HG03097 (cell line): ENCODE measurements around the gene CELA2A.
"Not testable (repeated sequence)": the region's sequence is repeated elsewhere in the genome, so short reads cannot be mapped to it uniquely, and the experiment has no call there.

Experiments used
- ATAC-seq: cut with Tn5 transposase; IDR thresholded peaks from one replicate; pipeline ENCODE4 v1.9.1; 2021; ENCODE audit not compliant: unreplicated experiment, low FRiP score

CELA2A gene

GRCh38 chr1:15424981-15425380 is 31.6 kb upstream of the CELA2A start:
- ATAC-seq, result no peak

- no peak for ATAC-seq
Observed at GRCh38 chr1:15425521-15425920, 31.0 kb upstream of the CELA2A start.

GRCh38 chr1:15425958-15426357 is 30.6 kb upstream of the CELA2A start:
- no peak for ATAC-seq

DNA sequence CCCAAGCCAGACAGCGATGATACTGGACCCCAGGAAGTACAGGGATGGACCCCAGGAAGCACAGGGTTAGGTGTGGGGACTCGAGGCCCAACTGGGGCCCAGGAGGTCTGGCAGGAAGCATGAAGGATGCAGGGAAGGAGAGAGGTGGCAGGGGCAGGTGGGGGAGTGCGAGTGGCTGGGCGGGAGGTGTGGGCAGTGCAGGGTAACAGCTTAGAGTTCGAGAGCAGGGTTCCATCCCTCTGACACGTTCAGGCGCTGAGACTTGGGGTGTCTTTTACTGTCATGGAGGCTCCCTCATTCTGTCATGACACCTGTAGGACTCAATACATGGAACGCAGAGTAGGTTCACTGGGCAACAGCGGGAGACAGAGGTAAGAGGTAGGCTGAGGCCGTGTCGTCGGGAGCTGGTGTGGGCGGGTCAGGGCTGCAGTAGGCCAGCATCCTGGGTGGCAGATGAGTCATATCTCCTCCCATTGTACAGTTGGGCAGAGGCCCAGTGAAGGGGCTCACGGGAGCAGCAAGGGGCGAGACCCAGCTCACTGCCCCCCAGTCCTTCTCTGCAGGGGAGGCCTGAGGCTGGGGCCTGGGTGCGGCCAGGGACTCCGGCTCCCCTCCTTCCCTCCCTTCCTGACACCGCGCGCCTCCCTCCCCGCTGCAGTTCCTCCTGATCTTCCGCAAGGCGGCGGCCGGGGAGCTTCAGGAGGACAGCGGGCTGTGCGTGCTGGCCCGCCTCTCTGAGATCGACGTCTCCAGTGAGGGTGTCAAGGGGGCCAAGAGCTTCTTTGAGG is 29.8 kb upstream of the CELA2A start:
- no peak for ATAC-seq

DNA sequence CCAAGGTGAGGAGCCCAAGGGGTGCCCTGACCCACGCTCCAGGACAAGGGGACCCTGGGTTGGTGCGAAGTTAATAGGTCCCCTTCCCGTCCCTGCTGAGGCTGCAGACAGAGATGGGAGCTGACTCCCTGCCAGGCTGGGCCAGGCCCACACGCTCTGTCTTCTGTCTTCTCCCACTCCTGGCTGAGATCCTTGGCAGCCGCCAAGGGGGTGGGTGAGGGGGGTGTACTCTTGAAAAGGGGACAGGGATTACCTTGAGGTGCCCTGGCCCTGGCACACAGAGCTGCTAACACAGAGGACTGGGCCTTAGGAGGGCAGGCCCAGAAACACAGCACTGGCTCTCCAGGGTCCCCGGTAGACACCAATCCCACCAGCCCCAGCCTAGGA is 29.3 kb upstream of the CELA2A start:
- no peak for ATAC-seq

DNA sequence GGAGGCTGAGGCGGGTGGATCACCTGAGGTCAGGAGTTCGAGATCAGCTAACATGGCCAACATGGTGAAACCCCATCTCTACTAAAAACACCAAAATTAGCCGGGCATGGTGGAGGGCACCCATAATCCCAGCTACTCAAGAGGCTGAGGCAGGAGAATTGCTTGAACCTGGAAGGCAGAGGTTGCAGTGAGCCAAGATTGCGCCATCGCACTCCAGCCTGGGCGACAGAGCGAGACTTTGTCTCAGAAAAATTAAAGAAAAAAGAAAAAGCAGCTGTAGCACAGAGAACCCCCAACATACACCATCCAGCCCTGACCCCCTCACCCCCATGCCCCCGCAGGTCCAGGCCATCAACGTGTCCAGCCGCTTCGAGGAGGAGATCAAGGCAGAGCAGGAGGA is 28.3 kb upstream of the CELA2A start:
- not testable (repeated sequence) for ATAC-seq

- ATAC-seq, result no peak
Observed at GRCh38 chr1:15428815-15429435, 27.6 kb upstream of the CELA2A start.

DNA sequence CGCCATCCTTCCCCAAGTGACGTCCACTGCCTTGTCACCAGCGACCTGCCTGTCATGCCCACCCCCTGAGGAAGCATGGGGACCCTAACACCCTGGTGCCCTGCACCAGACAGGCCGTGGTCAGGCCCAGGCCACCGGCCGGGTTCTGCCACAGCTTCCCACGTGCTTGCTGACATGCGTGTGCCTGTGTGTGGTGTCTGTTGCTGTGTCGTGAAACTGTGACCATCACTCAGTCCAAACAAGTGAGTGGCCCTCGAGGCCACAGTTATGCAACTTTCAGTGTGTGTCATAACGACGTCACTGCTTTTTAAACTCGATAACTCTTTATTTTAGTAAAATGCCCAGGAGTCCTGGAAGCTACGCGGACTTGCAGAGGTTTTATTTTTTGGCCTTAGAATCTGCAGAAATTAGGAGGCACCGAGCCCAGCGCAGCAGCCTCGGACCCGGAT is 26.8 kb upstream of the CELA2A start:
- no peak for ATAC-seq

DNA sequence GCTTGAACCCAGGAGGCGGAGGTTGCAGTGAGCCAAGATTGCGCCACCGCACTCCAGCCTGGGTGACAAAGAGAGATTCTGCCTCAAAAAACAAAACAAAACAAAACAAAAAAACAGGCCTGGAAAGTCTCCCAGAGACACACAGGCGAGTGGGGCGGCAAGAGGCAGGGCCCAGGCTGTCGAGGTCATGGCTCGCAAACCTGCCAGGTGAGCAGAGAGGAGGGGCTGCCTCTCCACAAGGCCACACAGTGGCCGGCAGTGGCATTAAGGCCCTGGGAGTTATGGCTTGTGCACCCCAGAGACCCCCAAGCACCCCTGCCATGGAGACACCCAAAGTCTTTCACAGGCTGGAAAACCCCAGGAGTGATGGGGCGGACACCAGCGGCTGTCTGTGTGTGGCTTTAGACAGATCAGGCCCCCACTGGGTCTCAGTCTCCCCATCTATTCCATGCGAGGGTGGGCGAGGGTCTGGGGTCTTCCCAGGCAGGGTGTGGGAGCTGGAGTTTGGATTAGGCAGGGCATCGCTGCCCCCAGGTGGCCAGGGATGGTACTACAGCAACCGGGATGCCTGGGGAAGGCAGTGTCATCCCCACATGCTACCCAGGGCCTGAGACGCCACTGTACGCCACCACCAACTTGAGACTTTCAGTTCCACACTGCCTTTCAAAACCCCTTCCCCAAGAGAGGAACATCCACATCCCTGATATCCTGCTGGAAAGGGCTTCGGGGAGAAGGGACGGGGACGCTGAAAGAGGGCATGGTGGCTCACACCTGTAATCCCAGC is 25.6 kb upstream of the CELA2A start:
- no peak for ATAC-seq

DNA sequence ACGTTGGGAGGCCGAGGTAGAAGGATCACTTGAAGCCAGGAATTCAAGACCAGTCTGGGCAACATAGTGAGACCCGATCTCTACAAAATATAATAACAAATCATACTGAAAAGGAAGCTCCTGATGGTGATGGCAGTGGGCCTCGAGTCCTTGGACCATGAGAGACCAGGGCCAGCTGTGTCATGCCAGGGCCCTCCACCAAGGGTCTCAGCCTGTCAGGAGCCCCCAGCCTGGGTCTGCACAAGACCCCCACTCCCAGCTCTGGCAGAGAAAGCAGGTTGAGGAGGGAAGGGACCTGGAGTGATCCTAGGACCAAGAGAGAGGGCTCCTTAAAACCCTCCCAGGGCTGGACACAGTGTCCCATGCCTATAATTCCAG is 25.0 kb upstream of the CELA2A start:
- no peak for ATAC-seq

GRCh38 chr1:15432324-15432723 is 24.2 kb upstream of the CELA2A start:
- no peak for ATAC-seq

DNA sequence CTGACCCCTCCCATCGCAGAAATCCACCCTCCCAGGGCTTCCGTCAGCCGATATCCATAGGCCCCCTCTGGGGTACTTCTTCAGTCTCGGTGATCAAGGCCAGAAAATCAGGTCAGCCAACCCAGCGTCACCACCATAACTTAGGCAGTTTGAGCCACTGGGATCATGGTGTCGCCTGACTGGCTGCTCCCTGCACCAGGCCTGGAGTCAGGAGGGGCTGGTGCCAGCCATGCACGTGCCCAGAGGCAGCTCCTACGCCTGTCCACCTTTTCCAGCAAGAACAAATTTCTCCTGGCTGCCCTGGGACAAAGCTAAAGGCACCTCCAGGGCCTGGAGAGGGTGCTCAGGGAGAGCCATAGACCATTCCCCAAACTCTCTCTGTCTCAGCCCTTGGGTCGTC is 23.1 kb upstream of the CELA2A start:
- ATAC-seq, result no peak

- ATAC-seq, result not testable (repeated sequence)
Observed at GRCh38 chr1:15434739-15435138, 21.8 kb upstream of the CELA2A start.

DNA sequence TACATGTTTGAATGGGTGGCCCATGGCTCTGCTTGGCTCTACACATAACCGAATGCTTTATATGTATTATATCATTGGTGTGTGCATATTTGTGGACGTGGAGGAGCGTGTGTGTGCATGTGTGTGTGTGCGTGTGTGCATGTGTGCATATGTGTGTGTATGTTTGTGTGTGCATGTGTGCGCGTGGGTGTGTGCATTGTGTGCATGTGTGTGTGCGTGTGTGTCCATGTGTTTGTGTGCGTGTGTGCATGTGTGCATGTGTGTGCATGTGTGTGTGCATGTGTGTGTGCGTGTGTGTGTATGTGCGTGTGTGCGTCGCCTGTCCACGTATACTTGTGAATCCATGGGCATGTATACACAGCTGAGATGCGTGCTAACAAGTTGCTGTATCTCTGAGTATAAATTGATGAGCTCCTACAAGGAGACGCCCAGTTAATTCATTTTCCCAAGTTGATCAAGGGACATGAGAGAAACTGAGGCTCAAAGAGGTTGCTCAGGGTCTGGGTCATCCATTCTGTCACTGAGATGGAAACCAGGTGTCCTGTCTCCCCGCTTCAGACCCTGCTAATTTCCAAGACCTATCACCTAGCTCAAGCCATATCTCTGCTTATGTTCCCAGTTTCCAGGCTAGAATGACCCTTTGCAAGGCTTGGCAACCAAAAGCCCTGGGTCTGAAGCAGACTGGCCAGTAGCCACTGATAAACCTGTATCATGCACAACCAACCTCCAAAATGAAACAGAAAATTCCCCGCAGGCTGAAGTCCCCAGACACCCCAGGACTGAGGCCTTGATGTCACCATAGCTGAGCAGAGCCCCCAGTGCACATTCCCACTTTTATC is 21.1 kb upstream of the CELA2A start:
- no peak for ATAC-seq

DNA sequence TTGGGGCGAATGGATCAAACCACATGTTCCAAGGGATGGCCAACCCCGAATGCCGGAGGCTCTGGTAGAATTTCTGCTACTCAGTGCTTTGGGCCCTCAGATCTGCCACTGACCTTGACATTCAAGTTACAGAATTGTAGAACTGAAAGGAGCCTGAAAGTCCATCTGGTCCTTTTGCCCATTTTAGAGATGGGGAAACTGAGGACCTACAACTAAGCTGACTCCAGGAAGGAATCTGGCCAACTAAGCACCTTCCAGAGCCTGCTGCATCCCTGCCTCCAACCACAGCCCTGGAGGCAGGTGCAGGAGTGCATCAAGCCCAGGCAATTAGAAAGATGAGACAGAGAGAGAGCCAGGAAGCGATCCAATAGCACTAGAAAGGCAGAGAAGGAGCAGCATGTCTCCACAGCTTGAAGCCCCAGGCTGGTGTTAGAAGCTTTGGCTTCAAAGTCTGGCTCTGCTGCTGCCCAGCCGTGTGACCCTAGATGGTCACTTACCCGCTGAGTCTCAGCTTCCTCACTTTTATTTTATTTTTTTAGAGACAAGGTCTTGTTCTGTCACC is 19.6 kb upstream of the CELA2A start:
- ATAC-seq, result no peak

- no peak for ATAC-seq
Observed at GRCh38 chr1:15439325-15439724, 17.2 kb upstream of the CELA2A start.

GRCh38 chr1:15440357-15440756 is 16.2 kb upstream of the CELA2A start:
- no peak for ATAC-seq

GRCh38 chr1:15441247-15441646 is 15.3 kb upstream of the CELA2A start:
- ATAC-seq, result no peak

- no peak for ATAC-seq
Observed at GRCh38 chr1:15442119-15442518, 14.4 kb upstream of the CELA2A start.

GRCh38 chr1:15442759-15443158 is 13.8 kb upstream of the CELA2A start:
- no peak for ATAC-seq
